ENCODE data around the gene CYBA.

DNA sequence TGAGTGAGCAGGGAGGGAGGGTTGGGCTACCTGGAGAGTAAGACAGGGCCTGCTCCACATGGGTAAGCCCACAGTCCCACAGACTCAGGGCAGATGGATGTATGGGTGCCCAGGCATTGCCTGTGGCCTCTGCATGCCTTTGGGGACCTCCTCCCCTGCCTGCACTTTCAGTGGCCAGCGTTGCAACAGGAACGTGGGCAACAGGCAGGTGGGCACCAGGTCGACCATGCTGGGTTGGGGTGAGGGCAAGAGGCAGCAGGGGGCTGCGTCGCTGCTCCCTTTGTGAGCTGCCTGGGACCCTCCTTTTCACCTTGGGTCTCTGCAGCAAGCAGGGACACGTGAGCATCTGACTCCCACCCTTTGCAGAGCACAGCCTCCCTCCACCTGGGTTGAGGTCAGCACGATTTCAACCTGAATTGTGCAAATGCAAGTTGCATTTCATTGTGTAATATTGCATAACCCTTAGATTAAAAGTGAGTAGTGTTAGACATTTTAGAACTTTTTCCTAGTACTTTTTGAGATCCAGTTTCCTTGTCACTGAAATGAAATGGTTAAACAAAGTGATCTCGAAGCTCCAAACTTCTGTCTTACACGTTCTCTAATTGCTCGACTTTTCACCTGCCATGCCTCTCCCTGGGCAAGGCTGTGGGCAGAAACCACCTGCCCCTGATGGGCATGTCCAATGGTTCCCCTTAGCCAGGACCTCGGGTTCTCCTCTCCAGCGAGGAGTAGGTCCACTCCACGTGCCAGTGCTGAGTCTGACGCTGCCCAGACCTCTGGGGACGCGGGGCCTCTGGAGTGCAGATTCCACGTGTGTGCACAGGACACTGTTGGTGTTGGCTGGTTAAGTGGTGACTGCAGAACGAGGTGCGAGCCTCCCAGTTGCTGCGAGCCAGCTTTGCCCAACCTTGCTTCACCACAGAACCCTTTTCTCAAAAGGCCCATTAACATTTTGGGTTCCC lies 45.4 kb downstream of the CYBA start:
- TF ChIP-seq, protein P1, sequence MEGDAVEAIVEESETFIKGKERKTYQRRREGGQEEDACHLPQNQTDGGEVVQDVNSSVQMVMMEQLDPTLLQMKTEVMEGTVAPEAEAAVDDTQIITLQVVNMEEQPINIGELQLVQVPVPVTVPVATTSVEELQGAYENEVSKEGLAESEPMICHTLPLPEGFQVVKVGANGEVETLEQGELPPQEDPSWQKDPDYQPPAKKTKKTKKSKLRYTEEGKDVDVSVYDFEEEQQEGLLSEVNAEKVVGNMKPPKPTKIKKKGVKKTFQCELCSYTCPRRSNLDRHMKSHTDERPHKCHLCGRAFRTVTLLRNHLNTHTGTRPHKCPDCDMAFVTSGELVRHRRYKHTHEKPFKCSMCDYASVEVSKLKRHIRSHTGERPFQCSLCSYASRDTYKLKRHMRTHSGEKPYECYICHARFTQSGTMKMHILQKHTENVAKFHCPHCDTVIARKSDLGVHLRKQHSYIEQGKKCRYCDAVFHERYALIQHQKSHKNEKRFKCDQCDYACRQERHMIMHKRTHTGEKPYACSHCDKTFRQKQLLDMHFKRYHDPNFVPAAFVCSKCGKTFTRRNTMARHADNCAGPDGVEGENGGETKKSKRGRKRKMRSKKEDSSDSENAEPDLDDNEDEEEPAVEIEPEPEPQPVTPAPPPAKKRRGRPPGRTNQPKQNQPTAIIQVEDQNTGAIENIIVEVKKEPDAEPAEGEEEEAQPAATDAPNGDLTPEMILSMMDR (IDR thresholded peaks at IDR 0.05), result no peak
- no peak for TF ChIP-seq POLR2AphosphoS5 (IDR thresholded peaks at IDR 0.05)

All from breast epithelium (tissue), 3 donors.